ENCODE data around the gene MFN2.
A peak's percentile ranks its signal among the peaks of the same experiment; 100 is the strongest.
"Not testable (repeated sequence)": the region's sequence is repeated elsewhere in the genome, so short reads cannot be mapped to it uniquely, and the experiment has no call there.

MFN2 gene

DNA sequence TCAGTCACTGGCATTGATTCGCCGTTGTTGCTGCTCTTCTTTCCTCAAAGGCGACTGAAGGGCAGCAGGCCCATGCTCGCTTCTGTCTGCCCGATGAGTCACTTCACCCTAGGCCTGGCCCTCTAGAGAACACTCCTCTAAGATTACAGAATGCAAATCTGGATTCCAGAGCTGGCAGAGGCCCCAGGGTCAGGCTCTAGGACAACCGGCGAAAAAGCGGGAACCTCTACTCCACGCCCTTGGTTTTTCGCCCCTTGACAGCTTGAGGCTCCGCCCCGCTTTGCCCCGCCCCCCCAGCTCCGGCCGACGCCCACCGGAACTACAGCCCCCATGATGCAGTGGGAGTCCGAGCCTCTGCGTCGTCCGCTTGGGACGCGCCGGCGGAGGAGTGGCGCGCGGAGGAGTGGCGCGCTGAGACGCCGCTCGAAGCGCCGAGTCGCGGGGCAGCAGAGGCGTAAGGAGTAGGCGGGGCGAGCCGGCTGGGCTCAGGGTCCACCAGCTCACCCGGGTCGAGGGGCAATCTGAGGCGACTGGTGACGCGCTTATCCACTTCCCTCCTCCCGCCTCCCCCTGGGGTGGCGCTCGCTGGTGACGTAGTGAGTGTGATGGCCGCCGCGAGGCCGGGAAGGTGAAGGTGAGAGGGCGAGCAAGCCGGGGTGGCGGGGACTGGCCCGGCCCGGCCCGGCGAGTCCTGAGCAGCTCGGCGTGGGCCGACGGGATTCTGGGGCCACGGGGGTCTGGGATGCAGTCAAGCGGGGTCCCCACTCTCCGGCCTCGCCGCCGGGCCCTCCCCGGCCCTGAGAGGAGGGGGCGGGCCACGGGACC, at the start of gene MFN2:
MFN2 (plus strand) TSS at position 594 of the 825 bp plus-strand sequence. CDS start 8,725 bp downstream, outside the sequence.
- peak; percentile 95 for DNase-seq

DNA sequence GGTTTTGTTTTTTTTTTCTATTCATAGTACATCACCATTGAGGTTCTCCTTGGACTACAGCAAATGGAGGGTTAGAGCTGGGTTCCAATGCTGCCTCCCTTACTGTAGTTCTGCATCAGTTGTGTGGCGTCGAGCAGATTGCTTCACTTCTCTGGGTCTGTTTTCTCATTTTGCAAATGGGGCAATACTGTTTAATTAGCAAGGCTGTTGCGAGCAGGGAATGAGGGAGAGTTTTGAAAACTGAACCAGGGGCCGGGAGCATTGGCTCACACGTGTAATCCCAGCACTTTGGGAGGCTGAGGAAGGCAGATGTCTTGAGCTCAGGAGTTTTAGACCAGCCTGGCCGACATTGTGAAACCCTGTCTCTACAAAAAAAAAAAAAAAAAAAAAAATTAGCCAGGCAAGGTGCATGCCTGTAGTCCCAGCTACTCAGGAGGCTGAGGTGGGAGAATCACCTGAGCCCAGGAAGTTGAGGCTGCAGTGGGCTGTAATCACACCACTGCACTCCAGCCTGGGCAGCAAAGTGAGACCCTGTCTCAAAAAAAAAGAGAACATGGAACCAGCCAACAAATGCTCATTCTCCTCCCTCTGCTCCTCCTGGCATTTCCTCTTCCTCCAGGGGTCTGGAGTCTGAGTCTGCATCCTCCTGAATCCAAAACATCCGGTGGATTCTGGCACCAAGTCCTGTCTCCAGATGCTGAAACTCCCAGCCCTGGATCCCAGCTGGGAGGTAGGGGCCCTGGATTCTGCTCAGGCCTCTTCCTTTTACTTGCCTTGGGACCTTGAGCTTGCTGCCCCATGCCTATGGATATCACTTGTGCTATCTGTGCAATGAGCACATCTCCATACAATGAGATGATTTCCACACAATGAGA, 49.4 kb upstream of the MFN2 start:
- DNase-seq: no peak

- no peak for DNase-seq
Measured at GRCh38 chr1:11931845-11932244, 48.4 kb upstream of the MFN2 start.

GRCh38 chr1:11934302-11935056, 45.8 kb upstream of the MFN2 start, which contains the start of gene PLOD1:
TSS of gene PLOD1 (plus strand) at chr1:11934717. CDS start at chr1:11934780, 63 bp downstream.
- DNase-seq: peak; percentile 78

DNA sequence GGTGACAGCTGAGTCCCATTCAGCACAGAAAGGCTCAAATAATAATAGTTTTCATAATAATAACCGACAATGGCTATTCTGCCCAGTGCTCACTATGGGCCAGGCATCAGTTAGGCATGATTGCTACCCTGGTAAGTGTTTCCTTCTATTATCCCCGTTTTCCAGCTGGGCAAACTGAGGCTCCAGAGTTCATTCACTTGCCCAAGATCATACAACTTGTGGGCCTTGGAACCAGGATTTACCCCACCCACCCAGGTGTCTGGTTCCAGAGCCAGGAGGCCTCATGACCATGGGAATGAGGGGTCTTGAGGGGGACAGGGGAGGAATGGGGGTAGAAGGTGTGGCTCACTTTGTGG, 45.2 kb upstream of the MFN2 start:
- DNase-seq: no peak

GRCh38 chr1:11935733-11936132, 44.5 kb upstream of the MFN2 start:
- not testable (repeated sequence) for DNase-seq

DNA sequence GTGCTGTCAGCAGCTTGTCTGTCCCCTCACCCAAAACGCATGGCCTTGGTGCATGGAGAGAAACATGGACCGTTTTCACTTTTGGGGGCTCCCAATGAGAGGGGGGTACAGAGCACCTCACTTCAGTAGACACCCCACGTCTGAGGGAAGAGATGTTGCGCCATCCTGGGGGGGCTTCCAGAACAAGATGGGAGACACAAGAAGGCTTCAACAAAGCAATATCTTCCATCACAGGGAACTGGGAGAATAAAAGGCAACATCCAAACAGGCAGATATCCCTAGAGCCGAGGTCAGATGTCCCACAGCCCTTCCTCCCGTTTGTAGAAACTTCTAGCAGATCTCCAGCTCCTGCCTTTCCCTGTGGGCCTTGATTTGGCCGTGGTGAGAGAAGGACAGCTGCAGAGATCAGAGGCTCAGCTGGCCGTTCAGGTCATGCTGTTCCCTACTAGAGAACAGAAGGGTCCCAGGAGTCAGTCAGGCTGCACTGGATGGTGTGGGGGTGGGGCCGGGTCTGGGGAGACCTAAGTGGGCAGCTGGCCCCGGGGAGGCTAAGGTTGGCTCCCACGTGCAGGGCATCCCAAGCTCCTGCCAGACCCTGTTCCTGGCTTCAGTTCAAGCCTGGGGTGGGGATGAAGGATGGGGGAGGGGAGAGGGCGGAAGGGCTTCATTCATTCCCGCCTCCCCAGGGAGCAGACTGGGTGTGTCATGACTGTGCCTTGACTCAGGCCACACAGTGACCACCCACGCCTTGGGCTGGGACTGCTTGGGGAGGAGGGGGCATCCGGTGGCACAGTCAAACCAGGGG, 41.3 kb upstream of the MFN2 start:
- no peak for DNase-seq

GRCh38 chr1:11939794-11940193, 40.5 kb upstream of the MFN2 start:
- DNase-seq: not testable (repeated sequence)

DNA sequence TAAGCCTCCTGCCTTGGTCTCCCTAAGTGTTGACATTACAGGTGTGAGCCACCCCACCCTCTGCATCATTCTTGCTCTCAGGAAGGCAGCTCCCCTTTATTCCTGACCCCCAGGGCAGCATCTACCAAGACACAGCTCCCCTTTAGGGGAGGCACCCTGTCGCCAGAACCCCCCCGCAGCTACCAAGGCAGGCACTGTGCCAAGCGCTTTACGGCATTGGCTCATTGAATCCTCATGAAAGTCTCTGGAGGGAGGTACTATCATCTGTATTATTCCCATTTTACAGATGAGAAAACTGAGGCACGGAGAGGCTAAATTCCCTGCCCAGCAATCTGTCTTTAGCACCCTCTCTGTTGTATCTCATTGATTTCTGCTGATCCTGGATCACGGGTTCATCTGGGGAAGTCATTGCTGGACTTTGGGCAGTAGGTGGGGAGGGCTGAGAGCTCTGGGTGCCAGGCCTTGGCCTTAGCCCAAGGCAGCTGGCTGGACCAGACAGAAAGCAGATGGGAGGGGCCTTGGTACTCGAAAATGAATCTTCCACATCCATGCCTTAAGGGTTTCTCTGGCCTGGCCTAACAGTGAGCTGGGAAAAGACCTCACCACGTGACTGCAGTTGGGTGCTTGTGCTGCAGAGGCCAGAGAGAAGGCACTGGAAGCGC, 39.9 kb upstream of the MFN2 start:
- DNase-seq: no peak

DNA sequence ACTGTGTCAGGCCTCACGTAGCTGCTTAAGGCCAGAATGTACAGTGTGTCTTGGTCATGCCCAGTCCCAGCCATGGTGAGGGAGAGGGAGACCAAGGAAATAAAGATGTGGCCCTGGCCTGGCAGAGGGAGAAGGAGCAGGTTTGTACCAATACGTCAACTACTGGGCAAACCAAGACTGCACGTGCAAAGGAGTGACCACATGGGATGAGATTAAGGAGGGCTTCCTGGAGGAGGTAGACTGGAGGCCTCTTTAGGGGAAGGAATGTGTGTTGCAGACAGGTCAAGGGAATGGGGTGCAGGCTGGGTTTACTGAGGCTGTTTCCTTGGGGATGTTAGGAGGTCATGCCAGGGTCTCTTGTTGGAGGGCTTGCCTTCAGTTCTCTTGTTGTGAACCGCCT, 38.0 kb upstream of the MFN2 start:
- DNase-seq: no peak

GRCh38 chr1:11943619-11944018, 36.6 kb upstream of the MFN2 start:
- no peak for DNase-seq

- DNase-seq: no peak
Measured at GRCh38 chr1:11944358-11944931, 35.8 kb upstream of the MFN2 start.

DNA sequence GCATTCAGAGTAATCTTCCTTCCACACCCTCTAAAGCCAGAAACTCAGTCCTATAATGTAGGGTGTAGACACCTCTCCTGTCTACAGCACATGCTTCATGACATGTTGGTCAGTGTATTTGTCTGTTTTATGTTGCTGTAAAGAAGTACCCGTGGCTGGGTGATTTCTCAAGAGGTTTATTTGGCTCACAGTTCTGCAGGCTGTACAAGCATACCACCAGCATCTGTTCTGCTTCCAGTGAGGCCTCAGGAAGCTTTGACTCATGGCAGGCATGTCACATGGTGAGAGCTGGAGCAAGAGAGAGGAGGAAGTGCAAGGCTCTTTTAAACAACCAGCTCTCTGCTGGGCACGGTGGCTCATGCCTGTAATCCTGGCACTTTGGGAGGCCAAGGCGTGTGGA, 33.6 kb upstream of the MFN2 start:
- DNase-seq: no peak

- no peak for DNase-seq
Measured at GRCh38 chr1:11948822-11949458, 31.3 kb upstream of the MFN2 start.

- DNase-seq: no peak
Measured at GRCh38 chr1:11951901-11952300, 28.3 kb upstream of the MFN2 start.

GRCh38 chr1:11952455-11953109, 27.7 kb upstream of the MFN2 start:
- no peak for DNase-seq

DNA sequence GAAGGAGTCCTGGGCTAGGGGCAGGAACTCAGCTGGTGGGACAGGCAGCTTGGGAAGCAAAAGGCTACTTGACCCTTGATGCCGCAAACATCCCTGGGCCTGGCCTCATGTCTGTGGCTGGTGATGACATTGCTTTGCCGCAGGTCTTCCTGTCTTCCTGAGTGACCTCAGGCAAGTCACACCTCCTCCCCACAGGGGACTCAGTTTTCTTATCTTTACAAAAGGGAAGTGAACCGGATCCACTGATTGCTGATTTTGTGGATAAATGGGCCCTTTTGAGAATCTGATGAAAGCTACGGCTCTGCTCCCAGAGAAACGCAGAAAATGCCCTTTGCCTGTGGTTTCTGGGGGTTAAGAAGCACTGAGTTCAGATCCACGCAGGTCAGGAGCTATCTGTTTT, 25.0 kb upstream of the MFN2 start:
- DNase-seq: no peak

GRCh38 chr1:11957398-11957797, 22.8 kb upstream of the MFN2 start:
- DNase-seq: no peak

DNA sequence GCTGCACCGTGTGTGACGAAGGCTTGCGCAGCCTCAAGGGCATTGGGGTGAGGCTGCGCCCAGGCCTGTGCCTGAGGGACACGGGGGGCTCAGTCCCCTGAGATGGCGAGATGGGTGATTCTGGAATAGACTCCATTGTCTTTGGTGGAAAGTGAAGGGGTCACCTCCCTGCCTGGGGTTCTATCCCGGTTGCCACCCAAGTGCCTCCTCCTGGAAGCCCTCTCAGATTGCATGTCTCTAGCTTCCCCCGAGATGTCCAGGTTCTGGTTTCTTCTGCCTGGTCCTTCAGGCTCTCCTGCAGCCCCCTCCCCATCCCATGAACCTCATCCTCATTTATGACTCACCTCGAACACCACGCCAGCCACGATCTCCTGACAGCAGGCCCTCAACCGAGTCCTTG, 22.3 kb upstream of the MFN2 start:
- no peak for DNase-seq

GRCh38 chr1:11960276-11960675, 20.0 kb upstream of the MFN2 start:
- no peak for DNase-seq

All from stimulated activated naive CD4-positive, alpha-beta T cell treated with Interleukin-2 at 50 U/mL for 16 hours (primary cell).